Activated CD4-positive, alpha-beta memory T cell treated with anti-CD3 and anti-CD28 coated beads, Interleukin-2, amount 10 ng/mL, durations not matched to agents 7 days and 5 days (primary cell): ENCODE measurements around the gene TPO. TPM values are rescaled to one million over a fixed set of nuclear protein-coding genes. Genes with fewer than 3 reads are reported as not detected.

Source experiments
- CTCF ChIA-PET: fragments of 350-600 bp; sonication (Branson Sonifier 250); formaldehyde crosslinking; loops from one replicate; lab custom pipeline; 2021; ENCODE audit warnings: antibody characterized with exemption, inconsistent platforms; lab: Charles Lee
- POLR2A ChIA-PET: fragments of 350-600 bp; sonication (Branson Sonifier 250); formaldehyde crosslinking; loops from one replicate; lab custom pipeline; 2021; ENCODE audit warnings: antibody characterized with exemption; lab: Charles Lee
- DNase-seq: peaks from one replicate; pipeline ENCODE4 v3.0.0-alpha.2; 2020
- H3K27ac Mint-ChIP-seq: one replicate; pipeline ENCODE4 v1.8.0; 2021; ENCODE audit warnings: mild to moderate bottlenecking, mixed read lengths
- H3K27me3 Mint-ChIP-seq: one replicate; pipeline ENCODE4 v1.8.0; 2021; ENCODE audit warnings: mixed read lengths
- H3K36me3 Mint-ChIP-seq: one replicate; pipeline ENCODE4 v1.8.0; 2021; ENCODE audit warnings: low read depth, mixed read lengths
- H3K4me1 Mint-ChIP-seq: one replicate; pipeline ENCODE4 v1.8.0; 2021; ENCODE audit warnings: mixed read lengths
- H3K4me3 Mint-ChIP-seq: one replicate; pipeline ENCODE4 v1.8.0; 2021; ENCODE audit warnings: mild to moderate bottlenecking, mixed read lengths
- H3K9me3 Mint-ChIP-seq: one replicate; pipeline ENCODE4 v1.8.0; 2021; ENCODE audit warnings: mixed read lengths
- total RNA-seq, 2 experiments: library from RNA; stranded (reverse); gene quantifications; one replicate each; pipeline ENCODE4 v1.2.3, GENCODE V29; 2021

The TPO gene
- total RNA-seq, 2 experiments from 2014 or later = 0.73 TPM; not detected in 1

DNA sequence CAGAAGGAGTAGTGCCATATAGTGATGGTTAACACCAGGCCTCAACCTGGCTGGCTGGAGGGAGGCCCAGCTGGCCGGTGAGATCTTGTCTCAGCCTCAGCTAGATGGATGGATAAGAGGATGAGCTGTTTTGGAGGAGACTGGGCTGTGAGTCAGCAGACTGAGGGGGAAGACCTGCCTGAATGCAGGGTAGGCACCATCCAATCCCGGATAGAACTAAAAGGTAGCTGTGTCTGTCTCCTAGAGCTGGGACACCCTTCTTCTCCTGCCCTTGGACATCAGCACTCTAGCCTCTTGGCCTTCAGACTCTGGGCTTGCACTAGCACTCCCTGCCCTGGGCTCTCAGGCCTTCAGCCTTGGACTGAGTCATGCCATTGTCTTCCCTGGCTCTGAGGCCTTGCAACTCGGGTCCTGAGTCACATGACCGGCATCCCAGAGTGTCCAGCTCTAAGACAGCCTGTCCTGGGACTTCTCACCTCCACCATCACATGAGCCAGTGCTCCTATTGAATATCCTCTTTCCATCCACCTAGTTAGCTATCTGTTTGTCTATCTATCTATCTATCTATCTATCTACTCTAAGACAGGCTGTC lies 131.3 kb downstream of the TPO start:
- H3K27ac Mint-ChIP-seq = no peak overlapping the region
- no peak for DNase-seq
- no peaks in the 10 kb centered on the region for H3K27me3 Mint-ChIP-seq
- no peaks in the 10 kb centered on the region for H3K36me3 Mint-ChIP-seq
- peaks cover 9% of the 10 kb centered on the region for H3K4me1 Mint-ChIP-seq
- no peak overlapping the region for H3K4me3 Mint-ChIP-seq
- ChIA-PET CTCF (interaction anchor here (0.6 to 1.0 kb wide), 3 partner anchors 49 to 831 kb away, joined by 3 to 5 read pairs (median 3); no protein-coding TSS in a partner anchor), POLR2A (no interaction called here)
- H3K9me3 Mint-ChIP-seq = no peaks in the 10 kb centered on the region

DNA sequence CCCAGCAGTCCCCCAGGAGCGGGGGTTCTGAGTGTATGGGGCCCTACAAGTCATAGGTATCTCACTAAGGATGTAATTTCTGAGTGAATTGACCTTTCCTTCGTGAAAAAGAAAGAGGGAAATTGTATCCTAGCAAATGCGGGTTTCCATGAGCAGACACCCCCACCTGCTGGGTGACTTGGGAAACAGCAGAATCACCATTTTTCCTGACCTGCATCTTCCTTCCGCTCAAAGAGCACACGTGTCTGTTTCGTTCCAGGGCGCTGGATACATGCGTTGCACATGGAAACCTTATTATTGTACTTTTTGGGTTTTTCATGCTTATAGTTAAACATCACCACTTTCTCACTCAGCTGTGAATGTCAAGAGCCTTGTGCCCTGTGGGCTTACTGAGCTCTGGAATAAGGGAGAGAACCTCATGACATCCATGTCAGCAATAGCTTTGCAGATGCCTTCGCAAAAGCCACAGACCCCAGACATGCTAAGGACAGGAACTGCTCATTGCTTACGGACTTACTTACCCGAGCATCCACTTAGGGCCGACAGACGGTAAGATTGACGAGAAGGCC lies 132.8 kb downstream of the TPO start:
- CTCF ChIA-PET = interaction anchor here (1.0 to 1.2 kb wide), 3 partner anchors 8 to 691 kb away, joined by 3 read pairs; no protein-coding TSS in a partner anchor
- H3K27me3 Mint-ChIP-seq = no peaks in the 10 kb centered on the region
- POLR2A ChIA-PET = no interaction called here
- no peaks in the 10 kb centered on the region for H3K9me3 Mint-ChIP-seq
- no peaks in the 10 kb centered on the region for H3K36me3 Mint-ChIP-seq
- peak; percentile 46 for DNase-seq
- H3K4me1 Mint-ChIP-seq = peaks cover 9% of the 10 kb centered on the region
- no peak overlapping the region for H3K27ac Mint-ChIP-seq
- H3K4me3 Mint-ChIP-seq = no peak overlapping the region

DNA sequence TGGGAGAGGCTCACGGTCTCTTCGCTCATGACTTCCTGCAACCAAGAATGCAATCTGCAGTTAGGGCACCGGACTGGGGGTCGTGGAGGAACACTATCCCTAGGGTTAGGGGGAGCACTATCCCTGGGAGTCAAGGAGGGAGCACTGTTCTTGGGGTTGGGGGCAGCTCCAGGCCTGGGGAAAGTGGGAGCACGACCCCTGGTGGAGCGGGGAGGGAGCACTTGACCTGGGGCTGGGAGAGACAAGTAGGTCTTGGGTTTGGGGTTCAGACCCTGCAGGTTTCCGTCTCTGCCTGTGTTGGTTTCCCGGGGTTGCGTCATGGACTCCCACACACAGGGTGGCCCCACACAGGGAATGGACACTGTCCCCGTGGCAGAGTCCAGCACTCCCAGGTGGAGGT lies 133.6 kb downstream of the TPO start:
- Mint-ChIP-seq H3K27ac (no peak overlapping the region), H3K9me3 (no peaks in the 10 kb centered on the region), H3K4me1 (peaks cover 9% of the 10 kb centered on the region), H3K27me3 (no peaks in the 10 kb centered on the region), H3K4me3 (no peak overlapping the region), H3K36me3 (no peaks in the 10 kb centered on the region)
- no peak for DNase-seq
- CTCF ChIA-PET = interaction anchor here (1.0 to 1.2 kb wide), 2 partner anchors 398 to 692 kb away, joined by 3 read pairs; no protein-coding TSS in a partner anchor
- POLR2A ChIA-PET = no interaction called here

DNA sequence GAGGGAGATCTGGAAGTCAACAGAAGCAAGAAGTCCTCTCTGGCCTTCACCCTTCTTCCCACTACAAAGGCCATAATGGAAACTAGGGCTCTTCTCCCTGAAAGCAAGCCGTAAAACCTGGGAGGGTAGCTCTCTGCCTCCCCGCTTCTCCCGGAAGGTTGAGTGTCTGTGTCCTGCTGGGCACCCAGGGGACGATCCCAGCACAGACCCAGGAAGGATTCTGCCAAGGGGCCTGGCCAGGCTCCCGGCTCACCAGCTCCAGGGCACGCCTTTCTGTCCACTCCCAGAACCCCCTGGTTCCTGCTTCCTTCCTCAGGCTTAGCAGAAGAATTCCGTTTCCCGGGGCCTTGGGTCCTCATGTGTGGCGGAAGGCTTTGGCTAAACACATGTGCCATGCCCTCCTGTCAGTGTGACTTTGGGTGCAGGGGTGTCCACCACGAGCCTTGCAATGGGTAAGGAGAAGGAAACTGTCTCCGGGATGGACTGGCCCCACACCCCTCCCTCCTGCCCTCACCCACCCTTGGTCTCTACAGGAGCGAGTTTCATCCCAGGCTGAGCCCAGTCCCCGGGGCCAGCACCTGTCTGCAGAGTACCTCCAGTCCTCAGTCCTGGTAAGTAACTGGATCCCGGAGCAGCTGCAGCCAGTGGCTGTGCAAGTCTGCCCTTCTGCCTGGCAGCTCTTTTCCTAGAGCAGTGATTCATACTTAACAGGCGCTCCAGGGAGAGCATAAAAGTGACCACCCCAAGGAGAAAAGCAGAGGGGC lies 135.8 kb downstream of the TPO start:
- CTCF ChIA-PET = interaction anchor here (0.7 to 1.2 kb wide), 4 partner anchors 13 to 1019 kb away, joined by 3 read pairs; no protein-coding TSS in a partner anchor
- Mint-ChIP-seq H3K4me1 (peaks cover 9% of the 10 kb centered on the region), H3K27me3 (no peaks in the 10 kb centered on the region), H3K4me3 (no peak overlapping the region), H3K9me3 (no peaks in the 10 kb centered on the region), H3K36me3 (no peaks in the 10 kb centered on the region), H3K27ac (no peak overlapping the region)
- DNase-seq = no peak
- POLR2A ChIA-PET = no interaction called here

DNA sequence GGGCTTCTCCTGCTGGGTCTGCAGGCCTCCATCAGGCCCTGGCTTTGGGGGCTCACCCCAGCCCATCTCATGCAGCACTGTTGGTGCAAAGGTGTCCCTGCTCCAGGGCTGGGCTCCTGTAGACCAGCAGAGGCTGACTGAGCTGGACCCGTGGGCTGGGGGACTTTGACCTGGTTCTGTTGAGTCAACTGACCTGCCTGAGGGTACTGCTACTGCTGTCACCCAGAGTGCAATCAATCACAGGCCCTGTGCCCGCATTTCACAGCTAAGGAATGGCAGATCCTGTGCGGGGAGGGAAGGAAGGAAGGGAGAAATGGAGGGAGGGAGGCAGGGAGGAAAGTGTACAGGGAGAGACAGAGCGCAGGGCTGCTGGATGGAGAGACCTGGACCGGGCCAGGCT lies 136.8 kb downstream of the TPO start:
- peaks cover 2% of the 10 kb centered on the region for H3K27me3 Mint-ChIP-seq
- DNase-seq = no peak
- no peak overlapping the region for H3K27ac Mint-ChIP-seq
- H3K9me3 Mint-ChIP-seq = no peaks in the 10 kb centered on the region
- ChIA-PET POLR2A (no interaction called here), CTCF (interaction anchor here (0.9 to 2.1 kb wide), 9 partner anchors 12 to 835 kb away, joined by 3 to 5 read pairs (median 3); no protein-coding TSS in a partner anchor)
- H3K36me3 Mint-ChIP-seq = no peaks in the 10 kb centered on the region
- H3K4me1 Mint-ChIP-seq = peaks cover 9% of the 10 kb centered on the region
- no peak overlapping the region for H3K4me3 Mint-ChIP-seq

DNA sequence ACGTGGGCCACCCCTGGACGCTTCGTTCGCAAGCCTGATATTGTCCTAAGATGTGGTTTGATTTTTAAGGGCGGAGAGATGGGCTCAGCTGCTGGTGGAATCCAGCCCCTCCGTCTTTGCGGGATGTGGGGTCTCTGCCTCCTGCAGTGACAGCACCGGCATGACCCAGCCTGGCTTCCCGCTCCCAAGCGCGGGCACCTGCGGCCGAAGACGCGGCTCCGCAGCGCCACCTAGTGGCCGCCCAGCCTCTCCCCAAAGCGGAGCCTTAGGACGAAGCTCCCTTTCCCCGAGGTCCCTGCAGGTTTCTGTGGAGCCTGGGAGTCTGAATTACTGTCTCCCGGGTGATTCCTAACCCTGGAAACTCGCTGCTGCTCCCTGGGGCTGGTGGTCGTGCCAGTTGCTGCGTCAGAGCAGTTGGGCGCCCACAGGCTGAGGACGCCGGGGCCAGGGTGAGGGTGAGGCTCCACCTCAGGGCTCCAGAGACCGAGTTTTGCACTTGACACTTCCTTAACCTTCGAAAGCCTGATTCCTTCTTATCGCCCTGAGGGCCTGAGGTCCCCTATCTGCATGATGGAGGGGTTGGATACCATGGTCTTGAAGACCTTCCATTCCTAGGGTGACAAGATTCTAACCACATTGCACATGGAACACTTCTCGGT lies 137.5 kb downstream of the TPO start:
- peak; percentile 65 for DNase-seq
- Mint-ChIP-seq H3K4me1 (peaks cover 8% of the 10 kb centered on the region), H3K27ac (no peak overlapping the region), H3K4me3 (no peak overlapping the region), H3K9me3 (no peaks in the 10 kb centered on the region), H3K36me3 (no peaks in the 10 kb centered on the region), H3K27me3 (peaks cover 2% of the 10 kb centered on the region)
- CTCF ChIA-PET = interaction anchor here (0.6 to 2.1 kb wide), 10 partner anchors 13 to 836 kb away, joined by 3 to 5 read pairs (median 4); no protein-coding TSS in a partner anchor
- POLR2A ChIA-PET = no interaction called here

DNA sequence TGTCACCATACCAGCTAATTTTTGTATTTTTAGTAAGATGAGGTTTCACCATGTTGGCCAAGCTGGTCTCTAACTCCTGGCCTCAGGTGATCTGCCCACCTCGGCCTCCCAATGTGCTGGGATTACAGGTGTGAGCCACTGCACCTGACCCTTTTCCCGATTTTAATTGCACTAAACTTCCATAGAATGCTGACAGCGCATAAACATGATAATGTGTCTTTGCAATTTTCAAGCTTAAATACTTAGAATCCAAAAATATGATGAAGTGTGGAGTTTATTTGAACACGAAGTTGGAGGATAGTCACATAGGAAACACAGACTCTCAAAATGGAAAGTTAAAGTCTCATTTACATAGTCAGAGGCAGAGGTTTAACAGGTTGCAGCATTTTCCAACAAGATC lies 138.6 kb downstream of the TPO start:
- Mint-ChIP-seq H3K4me1 (peaks cover 2% of the 10 kb centered on the region), H3K27ac (no peak overlapping the region), H3K4me3 (no peak overlapping the region), H3K27me3 (peaks cover 2% of the 10 kb centered on the region), H3K9me3 (no peaks in the 10 kb centered on the region), H3K36me3 (no peaks in the 10 kb centered on the region)
- no peak for DNase-seq
- POLR2A ChIA-PET = interaction anchor here (1.2 kb wide), 1 partner anchor 875 kb away, joined by 3 read pairs; the partner anchor contains the start of gene TMEM18
- CTCF ChIA-PET = interaction anchor here (0.7 to 2.3 kb wide), 4 partner anchors 10 to 1652 kb away, joined by 3 to 7 read pairs (median 4); no protein-coding TSS in a partner anchor

DNA sequence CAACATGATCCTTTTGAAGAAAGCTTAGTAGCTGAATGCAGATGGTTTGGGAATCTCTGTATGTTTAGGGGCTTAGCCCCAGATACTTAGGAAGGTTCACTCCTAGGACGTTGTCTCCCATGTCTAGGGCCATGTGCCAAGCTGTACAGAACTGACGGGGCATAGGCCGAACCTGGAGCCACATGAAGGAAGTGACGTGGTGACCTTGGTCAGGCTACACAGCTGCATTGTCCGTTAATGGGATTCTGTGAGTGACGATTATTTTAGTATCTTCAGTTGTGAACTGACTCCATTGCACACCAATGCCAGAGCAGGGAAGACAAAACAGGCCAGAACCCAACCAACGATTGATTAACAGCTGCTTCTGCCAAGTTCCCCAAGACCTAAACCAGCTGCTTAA lies 139.3 kb downstream of the TPO start:
- no peak overlapping the region for H3K4me3 Mint-ChIP-seq
- no peak overlapping the region for H3K27ac Mint-ChIP-seq
- no peak for DNase-seq
- POLR2A ChIA-PET = interaction anchor here (1.2 kb wide), 1 partner anchor 876 kb away, joined by 3 read pairs; the partner anchor contains the start of gene TMEM18
- CTCF ChIA-PET = interaction anchor here (0.8 to 2.3 kb wide), 2 partner anchors 9 to 1651 kb away, joined by 3 to 7 read pairs; no protein-coding TSS in a partner anchor
- peaks cover 2% of the 10 kb centered on the region for H3K27me3 Mint-ChIP-seq
- H3K9me3 Mint-ChIP-seq = no peaks in the 10 kb centered on the region
- H3K4me1 Mint-ChIP-seq = peaks cover 2% of the 10 kb centered on the region
- H3K36me3 Mint-ChIP-seq = no peaks in the 10 kb centered on the region

DNA sequence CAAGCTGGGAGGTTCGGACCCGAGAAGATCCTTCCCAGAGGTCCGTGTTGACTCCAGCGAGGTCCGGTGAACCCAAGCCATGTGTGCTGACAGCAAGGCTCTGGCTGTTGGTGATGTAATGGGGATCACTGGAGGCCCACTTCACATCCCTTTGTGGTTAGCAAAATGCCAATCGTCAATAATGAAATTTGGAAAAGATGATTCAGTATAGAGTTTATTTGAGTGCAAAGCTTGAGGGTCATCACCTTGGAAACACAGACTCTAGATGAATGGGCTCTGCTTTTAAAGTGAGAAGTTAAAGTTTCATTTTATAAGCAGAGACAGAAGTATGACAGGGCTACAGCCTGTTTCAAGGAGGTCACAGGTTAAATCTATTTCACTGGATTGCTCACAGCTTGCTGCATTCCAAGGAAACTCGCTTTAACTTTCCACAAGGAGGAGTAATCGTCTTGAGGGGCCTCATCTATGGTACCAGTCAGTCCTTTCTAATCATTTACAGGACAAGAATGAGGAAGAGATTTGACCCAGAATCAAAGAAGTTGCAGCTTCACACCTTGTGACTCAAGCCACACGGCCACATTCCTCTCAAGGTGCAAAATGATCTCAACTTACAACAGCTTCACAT lies 140.5 kb downstream of the TPO start:
- H3K9me3 Mint-ChIP-seq = no peaks in the 10 kb centered on the region
- peaks cover 2% of the 10 kb centered on the region for H3K27me3 Mint-ChIP-seq
- DNase-seq = no peak
- H3K4me3 Mint-ChIP-seq = no peak overlapping the region
- H3K27ac Mint-ChIP-seq = no peak overlapping the region
- no peaks in the 10 kb centered on the region for H3K36me3 Mint-ChIP-seq
- ChIA-PET POLR2A (no interaction called here), CTCF (interaction anchor here (0.8 to 2.3 kb wide), 3 partner anchors 8 to 216 kb away, joined by 3 to 7 read pairs (median 4); no protein-coding TSS in a partner anchor)
- H3K4me1 Mint-ChIP-seq = no peaks in the 10 kb centered on the region

DNA sequence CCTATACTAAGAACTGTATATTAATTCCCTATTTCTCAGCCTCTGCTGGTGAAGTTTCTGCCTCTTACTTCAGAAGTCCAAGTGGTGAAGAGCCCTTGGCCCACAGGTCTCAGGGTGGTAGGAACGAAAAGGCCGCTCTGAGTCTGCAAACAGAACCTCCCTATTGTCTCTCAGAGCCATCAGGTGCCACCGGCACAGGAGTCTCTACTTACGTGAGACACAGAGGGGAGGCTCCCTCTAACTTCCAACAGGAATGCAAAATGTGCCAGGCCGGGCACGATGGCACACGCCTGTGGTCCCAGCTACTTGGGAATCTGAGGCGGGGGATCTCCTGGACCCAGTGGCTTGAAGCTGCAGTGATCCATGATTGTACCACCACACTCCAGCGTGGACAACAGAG lies 143.0 kb downstream of the TPO start:
- no peaks in the 10 kb centered on the region for H3K36me3 Mint-ChIP-seq
- H3K27ac Mint-ChIP-seq = no peak overlapping the region
- no peaks in the 10 kb centered on the region for H3K4me1 Mint-ChIP-seq
- POLR2A ChIA-PET = no interaction called here
- no peaks in the 10 kb centered on the region for H3K9me3 Mint-ChIP-seq
- DNase-seq = no peak
- no peak overlapping the region for H3K4me3 Mint-ChIP-seq
- H3K27me3 Mint-ChIP-seq = peaks cover 2% of the 10 kb centered on the region
- CTCF ChIA-PET = no interaction called here

DNA sequence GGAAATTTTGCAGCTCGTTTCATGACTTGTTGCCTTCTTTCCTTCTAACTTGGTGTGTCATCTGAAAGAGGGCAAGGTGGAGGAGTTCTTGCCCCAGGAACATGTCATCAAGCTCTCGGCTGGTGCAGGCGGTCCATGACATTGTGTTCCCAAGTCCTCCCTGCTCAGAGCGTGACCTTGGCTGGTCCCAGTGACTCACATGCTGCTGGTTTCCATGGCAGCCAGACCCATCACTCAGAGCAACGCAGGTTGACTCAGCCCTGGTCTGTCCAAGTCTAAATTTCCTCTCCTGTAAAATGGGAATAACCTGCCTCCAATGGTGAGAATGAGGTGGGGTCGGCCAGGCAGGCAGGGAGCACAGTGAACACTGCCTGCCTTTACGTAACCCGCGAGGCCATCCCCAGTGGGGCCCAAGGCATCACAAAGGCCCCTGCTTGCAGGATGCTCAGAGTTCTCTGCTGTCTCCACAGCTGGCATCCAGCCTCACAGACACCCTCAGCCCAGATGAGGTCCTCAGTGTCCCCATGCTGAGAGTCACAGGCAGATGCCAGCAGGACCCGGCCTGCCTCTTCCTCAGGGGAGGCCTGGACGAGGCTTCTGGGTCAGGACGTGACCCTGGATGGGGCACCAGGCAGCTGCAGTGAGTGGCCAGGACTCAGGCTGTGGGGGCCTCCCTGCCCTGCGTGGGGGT lies 143.7 kb downstream of the TPO start:
- Mint-ChIP-seq H3K4me3 (no peak overlapping the region), H3K27ac (no peak overlapping the region), H3K4me1 (no peaks in the 10 kb centered on the region), H3K9me3 (no peaks in the 10 kb centered on the region), H3K36me3 (no peaks in the 10 kb centered on the region), H3K27me3 (peaks cover 2% of the 10 kb centered on the region)
- POLR2A ChIA-PET = no interaction called here
- no peak for DNase-seq
- CTCF ChIA-PET = no interaction called here

DNA sequence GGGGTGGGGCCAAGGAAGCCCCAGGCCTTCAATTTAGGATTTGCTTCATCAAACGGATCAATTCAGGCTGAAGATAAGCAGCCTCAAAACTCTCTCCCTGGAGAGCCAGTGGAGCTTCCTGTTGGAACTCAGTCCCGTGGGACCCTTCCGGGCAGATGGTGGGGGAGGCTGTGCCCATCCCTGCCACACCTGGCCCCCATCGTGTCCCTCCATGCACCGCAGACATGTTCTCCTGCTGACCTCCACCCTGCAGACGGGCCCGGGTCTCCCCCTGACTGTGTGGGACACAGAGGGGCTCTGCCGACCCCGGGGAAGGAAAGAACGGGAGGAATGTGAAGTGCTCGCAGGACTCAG lies 144.2 kb downstream of the TPO start:
- no peaks in the 10 kb centered on the region for H3K4me1 Mint-ChIP-seq
- H3K27ac Mint-ChIP-seq = no peak overlapping the region
- H3K36me3 Mint-ChIP-seq = no peaks in the 10 kb centered on the region
- H3K4me3 Mint-ChIP-seq = no peak overlapping the region
- peaks cover 2% of the 10 kb centered on the region for H3K27me3 Mint-ChIP-seq
- no peak for DNase-seq
- CTCF ChIA-PET = interaction anchor here (0.7 kb wide), 1 partner anchor 151 kb away, joined by 3 read pairs; no protein-coding TSS in a partner anchor
- POLR2A ChIA-PET = no interaction called here
- H3K9me3 Mint-ChIP-seq = no peaks in the 10 kb centered on the region
